Measurements from ENCODE around the gene FKBP2. TPM values are rescaled to one million over a fixed set of nuclear protein-coding genes. Genes with fewer than 3 reads are reported as not detected.

Gene FKBP2
- total and polyA plus RNA-seq, 2 of the 13 experiments (the other 11 are each of a cell fraction or from before 2014, with no cell fraction given), result 30.1 to 53.3 TPM

- TF ChIP-seq FUBP1 (CRISPR knock-in tag; IDR thresholded peaks at IDR 0.05; ENCODE audit: borderline replicate concordance) (no peak), MXI1 (IDR thresholded peaks at IDR 0.05; ENCODE audit: borderline replicate concordance, low read depth, low read length) (peak; percentile 87; the same call in 2 of the 3 replicates), ZC3H13 (CRISPR knock-in tag; IDR thresholded peaks at IDR 0.05) (no peak), FOXP4 (CRISPR knock-in tag; IDR thresholded peaks at IDR 0.05) (no peak; the same call in 1 of the 2 replicates), ZNF430 (CRISPR knock-in tag; IDR thresholded peaks at IDR 0.05) (no peak), NAIF1 (CRISPR knock-in tag; IDR thresholded peaks at IDR 0.05; ENCODE audit: borderline replicate concordance) (peak; percentile 96), YEATS4 (CRISPR knock-in tag; IDR thresholded peaks at IDR 0.05; ENCODE audit: borderline replicate concordance) (no peak), SALL2 (CRISPR knock-in tag; IDR thresholded peaks at IDR 0.05) (no peak), CREM (IDR thresholded peaks at IDR 0.05) (peak; percentile 86), CREM (CRISPR knock-in tag; IDR thresholded peaks at IDR 0.05) (peak; percentile 28; the same call in 1 of the 2 replicates), ZBTB14 (CRISPR knock-in tag; IDR thresholded peaks at IDR 0.05) (no peak), POLR2A (IDR thresholded peaks at IDR 0.05; ENCODE audit: insufficient read depth in 1 of 2, low read depth in 2 of 2, low read length in 2 of 2) (peak in 1 of 2 experiments; percentile 10; a peak in 2 of 4 replicates), ZFP41 (CRISPR knock-in tag; IDR thresholded peaks at IDR 0.05; ENCODE audit: borderline replicate concordance) (no peak), GTF3A (CRISPR knock-in tag; conservative IDR thresholded peaks at IDR 0.05) (no peak), ZNF543 (CRISPR knock-in tag; IDR thresholded peaks at IDR 0.05) (0 out of 2 replicates have a peak, but pooled peaks have one; percentile 33), ZNF274 (CRISPR knock-in tag; IDR thresholded peaks at IDR 0.05) (no peak; the same call in 1 of the 2 replicates), KLF16 (CRISPR knock-in tag; IDR thresholded peaks at IDR 0.05) (0 out of 4 replicates have a peak, but pooled peaks of 1 of the 2 experiments have one; percentile 36), ZBTB8A (CRISPR knock-in tag; IDR thresholded peaks at IDR 0.05; ENCODE audit: borderline replicate concordance, low read depth) (no peak)
- TF ChIP-seq, protein P1, sequence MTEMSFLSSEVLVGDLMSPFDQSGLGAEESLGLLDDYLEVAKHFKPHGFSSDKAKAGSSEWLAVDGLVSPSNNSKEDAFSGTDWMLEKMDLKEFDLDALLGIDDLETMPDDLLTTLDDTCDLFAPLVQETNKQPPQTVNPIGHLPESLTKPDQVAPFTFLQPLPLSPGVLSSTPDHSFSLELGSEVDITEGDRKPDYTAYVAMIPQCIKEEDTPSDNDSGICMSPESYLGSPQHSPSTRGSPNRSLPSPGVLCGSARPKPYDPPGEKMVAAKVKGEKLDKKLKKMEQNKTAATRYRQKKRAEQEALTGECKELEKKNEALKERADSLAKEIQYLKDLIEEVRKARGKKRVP (CRISPR knock-in tag; IDR thresholded peaks at IDR 0.05), result no peak
- TF ChIP-seq, protein P2, sequence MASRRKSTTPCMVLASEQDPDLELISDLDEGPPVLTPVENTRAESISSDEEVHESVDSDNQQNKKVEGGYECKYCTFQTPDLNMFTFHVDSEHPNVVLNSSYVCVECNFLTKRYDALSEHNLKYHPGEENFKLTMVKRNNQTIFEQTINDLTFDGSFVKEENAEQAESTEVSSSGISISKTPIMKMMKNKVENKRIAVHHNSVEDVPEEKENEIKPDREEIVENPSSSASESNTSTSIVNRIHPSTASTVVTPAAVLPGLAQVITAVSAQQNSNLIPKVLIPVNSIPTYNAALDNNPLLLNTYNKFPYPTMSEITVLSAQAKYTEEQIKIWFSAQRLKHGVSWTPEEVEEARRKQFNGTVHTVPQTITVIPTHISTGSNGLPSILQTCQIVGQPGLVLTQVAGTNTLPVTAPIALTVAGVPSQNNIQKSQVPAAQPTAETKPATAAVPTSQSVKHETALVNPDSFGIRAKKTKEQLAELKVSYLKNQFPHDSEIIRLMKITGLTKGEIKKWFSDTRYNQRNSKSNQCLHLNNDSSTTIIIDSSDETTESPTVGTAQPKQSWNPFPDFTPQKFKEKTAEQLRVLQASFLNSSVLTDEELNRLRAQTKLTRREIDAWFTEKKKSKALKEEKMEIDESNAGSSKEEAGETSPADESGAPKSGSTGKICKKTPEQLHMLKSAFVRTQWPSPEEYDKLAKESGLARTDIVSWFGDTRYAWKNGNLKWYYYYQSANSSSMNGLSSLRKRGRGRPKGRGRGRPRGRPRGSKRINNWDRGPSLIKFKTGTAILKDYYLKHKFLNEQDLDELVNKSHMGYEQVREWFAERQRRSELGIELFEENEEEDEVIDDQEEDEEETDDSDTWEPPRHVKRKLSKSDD (CRISPR knock-in tag; IDR thresholded peaks at IDR 0.05; ENCODE audit: low read depth), result no peak
Measured at GRCh38 chr11:64284048-64284961, 43.4 kb downstream of the FKBP2 start, which contains the start of gene BAD (continued).

All from HepG2 (cell line).